IMR-90 (cell line): ENCODE data around the gene IL16. TPM values are rescaled to one million over a fixed set of nuclear protein-coding genes. Genes with fewer than 3 reads are reported as not detected.

Experiments
- ATAC-seq: fragments of 200-7000 bp; cut with Tn5 transposase; 2 replicates; pipeline ENCODE4 v1.9.1; 2020; ENCODE audit warnings: low read depth, mild to moderate bottlenecking, moderate library complexity
- BruUV-seq: library from RNA; stranded (reverse); fragments of 400-500 nt; replicated peaks from 2 replicates; lab custom pipeline; 2021; lab: Mats Ljungman, UMichigan
- CTCF ChIA-PET: fragments of 300-600 bp; formaldehyde crosslinking; extraction: SDS; loops from one replicate; lab custom pipeline; 2021; ENCODE audit warnings: antibody characterized with exemption; lab: Yijun Ruan, JAX
- POLR2A ChIA-PET: fragments of 300-600 bp; sonication (Branson Sonifier 250); formaldehyde crosslinking; loops from one replicate; lab custom pipeline; 2022; ENCODE audit warnings: antibody characterized with exemption; ENCODE audit not compliant: unreplicated experiment; lab: Charles Lee
- DNase-seq: peaks from one replicate; pipeline ENCODE4 v3.0.0; 2013
- H2AFZ ChIP-seq: replicated peaks from 2 replicates; pipeline ENCODE3; 2013; ENCODE audit warnings: low read length, mild to moderate bottlenecking; ENCODE audit not compliant: poor library complexity
- H2AK5ac ChIP-seq: 2 replicates; pipeline ENCODE4 v1.6.1; 2013; ENCODE audit warnings: low read depth, low read length, inconsistent platforms
- H2AK9ac ChIP-seq: replicated peaks from 2 replicates; pipeline ENCODE3; 2013; ENCODE audit warnings: mild to moderate bottlenecking, low read depth, low read length, moderate library complexity; ENCODE audit not compliant: poor library complexity
- H2BK120ac ChIP-seq: 2 replicates; pipeline ENCODE4 v1.6.1; 2013; ENCODE audit warnings: low read depth, low read length, inconsistent platforms
- H2BK15ac ChIP-seq: 3 replicates; pipeline ENCODE4 v1.6.1; 2013; ENCODE audit warnings: low read depth, low read length, inconsistent platforms
- H2BK20ac ChIP-seq: 2 replicates; pipeline ENCODE4 v1.6.1; 2013; ENCODE audit warnings: low read depth, mild to moderate bottlenecking, inconsistent platforms, low read length, moderate library complexity
- H2BK5ac ChIP-seq: 2 replicates; pipeline ENCODE4 v1.6.1; 2013; ENCODE audit warnings: mild to moderate bottlenecking, low read depth, low read length, inconsistent platforms; ENCODE audit not compliant: poor library complexity, severe bottlenecking
- H3K14ac ChIP-seq: replicated peaks from 2 replicates; pipeline ENCODE4 v1.6.1; 2013; ENCODE audit warnings: low read depth, low read length, inconsistent platforms
- H3K18ac ChIP-seq: 2 replicates; pipeline ENCODE4 v1.6.1; 2013; ENCODE audit warnings: low read depth, low read length, control low read depth
- H3K23ac ChIP-seq: 2 replicates; pipeline ENCODE4 v1.6.1; 2013; ENCODE audit warnings: low read depth, low read length, inconsistent platforms
- H3K27ac ChIP-seq: 2 replicates; pipeline ENCODE4 v1.5.1; 2013; ENCODE audit warnings: mild to moderate bottlenecking, control low read depth, low read length; ENCODE audit not compliant: insufficient read depth
- H3K27me3 ChIP-seq: 2 replicates; pipeline ENCODE4 v1.6.1; 2013; ENCODE audit warnings: low read length; ENCODE audit not compliant: control insufficient read depth, insufficient read depth
- H3K36me3 ChIP-seq: 2 replicates; pipeline ENCODE4 v1.6.1; 2013; ENCODE audit warnings: low read length, mixed read lengths; ENCODE audit not compliant: control insufficient read depth, insufficient read depth
- H3K4ac ChIP-seq: 2 replicates; pipeline ENCODE4 v1.6.1; 2013; ENCODE audit warnings: low read depth, low read length, inconsistent platforms
- H3K4me1 ChIP-seq: 2 replicates; pipeline ENCODE4 v1.6.1; 2013; ENCODE audit warnings: low read length, mixed read lengths; ENCODE audit not compliant: control insufficient read depth, insufficient read depth
- H3K4me2 ChIP-seq: 2 replicates; pipeline ENCODE4 v1.6.1; 2013; ENCODE audit warnings: low read depth, mild to moderate bottlenecking, control low read depth, low read length, moderate library complexity
- H3K4me3 ChIP-seq: 2 replicates; pipeline ENCODE4 v1.5.1; 2013; ENCODE audit warnings: low read depth, mild to moderate bottlenecking, control low read depth, low read length, moderate library complexity; ENCODE audit not compliant: insufficient read depth
- H3K56ac ChIP-seq: 2 replicates; pipeline ENCODE4 v1.6.1; 2013; ENCODE audit warnings: low read length, inconsistent platforms; ENCODE audit not compliant: insufficient read depth; ENCODE audit errors: extremely low read depth
- H3K79me1 ChIP-seq, 2 experiments: 2 replicates each; pipeline ENCODE4 v1.6.1; 2013; ENCODE audit warnings: low read length in 2 of 2, inconsistent platforms in 1 of 2, low read depth in 1 of 2
- H3K9ac ChIP-seq: 2 replicates; pipeline ENCODE4 v1.6.1; 2013; ENCODE audit warnings: low read depth, low read length, control low read depth
- H3K9me1 ChIP-seq: 2 replicates; pipeline ENCODE4 v1.6.1; 2013; ENCODE audit warnings: low read length, inconsistent platforms; ENCODE audit not compliant: insufficient read depth
- H3K9me3 ChIP-seq: 2 replicates; pipeline ENCODE4 v1.6.1; 2013; ENCODE audit warnings: low read length; ENCODE audit not compliant: control insufficient read depth, insufficient read depth
- H4K20me1 ChIP-seq: 2 replicates; pipeline ENCODE4 v1.6.1; 2013; ENCODE audit warnings: low read length, inconsistent platforms; ENCODE audit not compliant: insufficient read depth
- H4K5ac ChIP-seq: 2 replicates; pipeline ENCODE4 v1.6.1; 2013; ENCODE audit warnings: mild to moderate bottlenecking, low read depth, low read length, control low read depth
- H4K8ac ChIP-seq, 2 experiments: 2 replicates each; pipeline ENCODE4 v1.6.1; 2013; ENCODE audit warnings: low read depth in 2 of 2, low read length in 2 of 2, control low read depth in 1 of 2, inconsistent platforms in 1 of 2
- H4K91ac ChIP-seq: 2 replicates; pipeline ENCODE4 v1.6.1; 2013; ENCODE audit warnings: low read depth, low read length, inconsistent platforms; ENCODE audit not compliant: insufficient read depth
- CEBPB ChIP-seq: IDR thresholded peaks from 2 replicates; pipeline ENCODE4 v1.6.1; 2012; ENCODE audit warnings: low read depth, low read length, improper control_type of control experiment
- NFE2L2 ChIP-seq: fragments of 150-350 bp; IDR thresholded peaks from 2 replicates; pipeline ENCODE4 v1.6.1; 2016; ENCODE audit warnings: low read depth, mild to moderate bottlenecking, low read length
- WGBS, 2 experiments: methylation state at CpG; one replicate each; pipeline versions ENCODE4 v1.1.5 to v1.1.7; 2013; ENCODE audit warnings: missing lambda C conversion rate in 2 of 2; ENCODE audit not compliant: insufficient read length in 1 of 2; ENCODE audit errors: extremely low coverage in 2 of 2; 5-methylcytosine and 5-hydroxymethylcytosine counted together
- dilution Hi-C: fragments of 300-500 bp; cut with HindIII; formaldehyde crosslinking; loops from one replicate; pipeline ENCODE4 v1.14.3; 2018; ENCODE audit warnings: low sequenced_read_pairs; ENCODE audit not compliant: unreplicated experiment
- in situ Hi-C: fragments of 300-500 bp; cut with MboI; formaldehyde crosslinking; loops from 3 replicates; pipeline ENCODE4 v1.14.3; 2019; ENCODE audit warnings: low sequenced_read_pairs, inconsistent platforms, mixed read lengths
- intact Hi-C: fragments of 100-400 bp; cut with micrococcal nuclease; formaldehyde crosslinking; loops from 2 replicates; pipeline ENCODE4 v1.10.0; 2022
- polyA plus RNA-seq, 3 experiments: library from polyadenylated mRNA; depleted of rRNA; stranded (reverse); fragments of >200 nt; gene quantifications; 2 replicates each; pipeline ENCODE4 v1.2.3, GENCODE V29; 2012; ENCODE audit warnings: low replicate concordance in 1 of 3
- total RNA-seq: library from RNA; depleted of rRNA; stranded (reverse); fragments of >200 nt; gene quantifications from 2 replicates; pipeline ENCODE4 v1.2.3, GENCODE V29; 2012

Gene IL16
- total and polyA plus RNA-seq, 2 of the 4 experiments (the other 2 are of a cell fraction), result 0.18 to 0.27 TPM

- POLR2A ChIA-PET, result no interaction called here
Observed at GRCh38 chr15:81254916-81255290, 58.2 kb downstream of the IL16 start.

More at GRCh38 chr15:81254916-81255290, 58.2 kb downstream of the IL16 start:
- H3K56ac ChIP-seq, result no peak overlapping the region
- H2AK5ac ChIP-seq, result peak overlapping the region; percentile 91; the same call in 1 of the 2 replicates
- peak overlapping the region; percentile 91; the same call in 1 of the 2 replicates for H3K4ac ChIP-seq
- no TSS peak for BruUV-seq
- no peaks in the 10 kb centered on the region for H4K20me1 ChIP-seq
- 0 out of 2 replicates have a peak, but pooled peaks have one; percentile 24 for TF ChIP-seq CEBPB
- TF ChIP-seq NFE2L2, result no peak
- dilution Hi-C loops (no loop called here), intact Hi-C loops (loop anchor here (5.0 kb wide), 1 partner anchor 38 kb away; no protein-coding TSS in a partner anchor), in situ Hi-C loops (no loop called here)
- H2BK20ac ChIP-seq, result peak overlapping the region; percentile 95
- H3K4me2 ChIP-seq, result no peak overlapping the region
- H3K27me3 ChIP-seq, result no peaks in the 10 kb centered on the region
- peak overlapping the region; percentile 89 for H3K18ac ChIP-seq
- peak overlapping the region; percentile 78; the same call in 2 of the 3 replicates for H2BK15ac ChIP-seq
- H4K5ac ChIP-seq, result peak overlapping the region; percentile 86
- CTCF ChIA-PET, result interaction anchor here (1.3 to 3.6 kb wide), 2 partner anchors 11 to 148 kb away, joined by 3 to 16 read pairs; no protein-coding TSS in a partner anchor
- H3K36me3 ChIP-seq, result peaks cover 2% of the 10 kb centered on the region; the same call in 1 of the 2 replicates
- H4K8ac ChIP-seq, result peak overlapping the region; percentile 81 to 89; a peak in 2 of 4 replicates
- DNase-seq (peak; percentile 59), ATAC-seq (peak; percentile 13; the same call in 1 of the 2 replicates)
- H2AFZ ChIP-seq, result no peak overlapping the region
- H2BK120ac ChIP-seq, result peak overlapping the region; percentile 75
- H3K27ac ChIP-seq, result no peak overlapping the region; the same call in 1 of the 2 replicates
- peaks cover 13% of the 10 kb centered on the region for H3K4me1 ChIP-seq
- H2BK5ac ChIP-seq, result peak overlapping the region; percentile 18
- H3K9me3 ChIP-seq, result peaks cover 5% of the 10 kb centered on the region
- H3K14ac ChIP-seq, result peak overlapping the region; percentile 68
- H3K79me1 ChIP-seq, result 0 out of 4 replicates have a peak, but pooled peaks cover 0 to 3% of the 10 kb centered on the region in 2 experiments
- 80% methylated on average over 1 of the region's 3 CpGs; no CpG with 5 or more reads in 1 of the 2 experiments for WGBS, 2 experiments
- H3K23ac ChIP-seq, result peak overlapping the region; percentile 78; the same call in 1 of the 2 replicates
- H4K91ac ChIP-seq, result peak overlapping the region; percentile 69
- H3K4me3 ChIP-seq, result no peak overlapping the region
- peaks cover 8% of the 10 kb centered on the region for H3K9me1 ChIP-seq
- H2AK9ac ChIP-seq, result no peak overlapping the region
- H3K9ac ChIP-seq, result no peak overlapping the region
